Skeletal muscle tissue (tissue), 5 donors: ENCODE measurements around the gene MTCH2. TPM values are rescaled to one million over a fixed set of nuclear protein-coding genes. Genes with fewer than 3 reads are reported as not detected.

Experiments used
- H3K27ac ChIP-seq: one replicate; pipeline ENCODE4 v1.7.0; 2013; ENCODE audit warnings: mild to moderate bottlenecking, low read depth, low read length, inconsistent platforms
- H3K27me3 ChIP-seq, 3 donors: one replicate each; pipeline ENCODE4 v1.7.0; 2013; ENCODE audit warnings: low read length in 3 of 3; ENCODE audit not compliant: control insufficient read depth in 3 of 3, insufficient read depth in 3 of 3
- H3K36me3 ChIP-seq, 3 donors: one replicate each; pipeline ENCODE4 v1.7.0; 2013; ENCODE audit warnings: low read length in 3 of 3; ENCODE audit not compliant: control insufficient read depth in 3 of 3, insufficient read depth in 3 of 3
- H3K4me1 ChIP-seq, 3 donors: one replicate each; pipeline ENCODE4 v1.7.0; 2013; ENCODE audit warnings: low read length in 3 of 3, mild to moderate bottlenecking in 3 of 3; ENCODE audit not compliant: control insufficient read depth in 3 of 3, insufficient read depth in 3 of 3
- H3K4me3 ChIP-seq, 3 donors: one replicate each; pipeline ENCODE4 v1.7.0; 2013; ENCODE audit warnings: low read length in 3 of 3
- H3K9ac ChIP-seq, 3 donors: one replicate each; pipeline ENCODE4 v1.7.0; 2013; ENCODE audit warnings: low read length in 3 of 3, mild to moderate bottlenecking in 3 of 3, moderate library complexity in 2 of 3, low read depth in 1 of 3
- H3K9me3 ChIP-seq, 3 donors: one replicate each; pipeline ENCODE4 v1.7.0; 2013; ENCODE audit warnings: low read length in 3 of 3; ENCODE audit not compliant: control insufficient read depth in 3 of 3
- small RNA-seq: library from RNA; depleted of rRNA; stranded (forward); fragments of <200 nt; gene quantifications from one replicate; pipeline ENCODE3, GENCODE V24; 2014
- total RNA-seq: library from RNA; depleted of rRNA; stranded (reverse); fragments of >200 nt; gene quantifications from one replicate; pipeline ENCODE4 v1.2.3, GENCODE V29; 2014
- donor health status: Osteomylitis.

MTCH2 gene
- total RNA-seq, 1 donor from 2014 or later = 41.2 TPM

DNA sequence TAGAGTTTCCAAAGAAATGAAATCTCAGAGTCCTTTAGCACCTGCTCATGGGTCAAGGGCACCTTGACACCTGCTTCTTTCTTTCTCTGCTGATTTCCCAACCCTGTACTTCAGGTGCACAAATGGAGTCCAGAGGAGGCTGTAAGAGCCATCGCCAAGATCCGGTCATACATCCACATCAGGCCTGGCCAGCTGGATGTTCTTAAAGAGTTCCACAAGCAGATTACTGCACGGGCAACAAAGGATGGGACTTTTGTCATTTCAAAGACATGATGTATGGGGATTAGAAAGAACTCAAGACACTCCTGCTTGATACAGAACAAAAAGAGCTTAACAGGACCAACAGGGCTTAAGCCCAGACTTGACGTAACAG lies 71.0 kb downstream of the MTCH2 start:
- peaks cover 34 to 46% (median 35%) of the 10 kb centered on the region in 3 donors for H3K36me3 ChIP-seq
- H3K9ac ChIP-seq = no peak overlapping the region
- H3K9me3 ChIP-seq = no peaks in the 10 kb centered on the region
- H3K27me3 ChIP-seq = no peaks in the 10 kb centered on the region
- peaks cover 11 to 21% (median 19%) of the 10 kb centered on the region in 3 donors for H3K4me1 ChIP-seq
- no peak overlapping the region for H3K4me3 ChIP-seq
- H3K27ac ChIP-seq = no peak overlapping the region

GRCh38 chr11:47570651-47571356 lies 71.6 kb downstream of the MTCH2 start:
- H3K27me3 ChIP-seq = no peaks in the 10 kb centered on the region
- no peaks in the 10 kb centered on the region for H3K9me3 ChIP-seq
- H3K4me1 ChIP-seq = peaks cover 11 to 24% (median 24%) of the 10 kb centered on the region in 3 donors
- H3K27ac ChIP-seq = no peak overlapping the region
- H3K4me3 ChIP-seq = no peak overlapping the region
- peaks cover 32 to 44% (median 34%) of the 10 kb centered on the region in 3 donors for H3K36me3 ChIP-seq
- no peak overlapping the region for H3K9ac ChIP-seq

GRCh38 chr11:47569646-47570045 lies 72.7 kb downstream of the MTCH2 start:
- Histone ChIP-seq H3K36me3 (peaks cover 26 to 40% (median 28%) of the 10 kb centered on the region in 3 donors), H3K4me3 (no peak overlapping the region)

More at GRCh38 chr11:47569646-47570045, 72.7 kb downstream of the MTCH2 start:
- no peaks in the 10 kb centered on the region for H3K9me3 ChIP-seq
- no peak overlapping the region for H3K27ac ChIP-seq
- peaks cover 17 to 33% (median 30%) of the 10 kb centered on the region in 3 donors for H3K4me1 ChIP-seq
- no peak overlapping the region for H3K9ac ChIP-seq
- no peaks in the 10 kb centered on the region for H3K27me3 ChIP-seq

Small RNA genes lying within 50 kb of the gene (small RNA-seq; reads per million reads assigned to genes)
- 0.21 reads per million for gene RNU5E-10P

Other genes starting within 250 kb of the MTCH2 start
- 16.7 TPM for gene SLC39A13, start 234.0 kb downstream of the MTCH2 start, total RNA-seq
- gene PSMC3, start 216.1 kb downstream of the MTCH2 start, total RNA-seq = 146 TPM
- gene RAPSN, start 193.4 kb downstream of the MTCH2 start, total RNA-seq = 44.9 TPM
- 74.6 TPM for gene CELF1, start 89.4 kb downstream of the MTCH2 start, total RNA-seq
- gene PTPMT1, start 77.0 kb downstream of the MTCH2 start, total RNA-seq = 18.8 TPM
- 19.8 TPM for gene KBTBD4, start 63.6 kb downstream of the MTCH2 start, total RNA-seq
- 95.5 TPM for gene NDUFS3, start 63.5 kb downstream of the MTCH2 start, total RNA-seq
- 2.1 TPM for gene FAM180B, start 55.9 kb downstream of the MTCH2 start, total RNA-seq
- gene C1QTNF4, start 48.1 kb downstream of the MTCH2 start, total RNA-seq = 6.8 TPM
- gene AGBL2, start 72.8 kb upstream of the MTCH2 start, total RNA-seq = 2.6 TPM
- gene FNBP4, start 124.8 kb upstream of the MTCH2 start, total RNA-seq = 71.0 TPM
- gene NUP160, start 205.8 kb upstream of the MTCH2 start, total RNA-seq = 42.8 TPM